Vagina (tissue), 2 donors: ENCODE data around the gene CHST11. TPM values are rescaled to one million over a fixed set of nuclear protein-coding genes. Genes with fewer than 3 reads are reported as not detected.

Experiments used
- DNase-seq, 2 donors: peaks; one replicate each; pipeline ENCODE4 v3.0.0-alpha.2; 2017; ENCODE audit errors: extremely low spot score in 2 of 2
- H3K27ac ChIP-seq: fragments of 200-600 bp; sonication (generic); one replicate; pipeline ENCODE4 v1.5.1; 2019
- H3K27me3 ChIP-seq: fragments of 200-600 bp; sonication (generic); one replicate; pipeline ENCODE4 v1.5.1; 2019
- H3K36me3 ChIP-seq, 2 donors: fragments of 200-600 bp; sonication (generic); one replicate each; pipeline ENCODE4 v1.5.1; 2017 to 2019
- H3K4me1 ChIP-seq: fragments of 200-600 bp; sonication (generic); one replicate; pipeline ENCODE4 v1.5.1; 2019
- H3K4me3 ChIP-seq, 2 donors: fragments of 200-600 bp; sonication (generic); 1 replicate in 1 of 2; 2 replicates in 1 of 2; pipeline ENCODE4 v1.5.1; 2016 to 2019
- H3K9me3 ChIP-seq: fragments of 200-600 bp; sonication (generic); one replicate; pipeline ENCODE4 v1.5.1; 2019
- POLR2A ChIP-seq, 2 donors: fragments of 450-650 bp; IDR thresholded peaks; one replicate each; pipeline ENCODE4 v1.6.1; 2017; ENCODE audit warnings: antibody characterized with exemption in 2 of 2, mild to moderate bottlenecking in 2 of 2, moderate library complexity in 2 of 2
- POLR2AphosphoS5 ChIP-seq, 2 donors: sonication (generic); formaldehyde crosslinking; IDR thresholded peaks; one replicate each; pipeline ENCODE4 v1.9.0; 2017; ENCODE audit warnings: antibody characterized with exemption in 2 of 2, mild to moderate bottlenecking in 2 of 2, low read depth in 1 of 2; ENCODE audit not compliant: insufficient read depth in 1 of 2
- intact Hi-C: fragments of 100-400 bp; cut with DNase I; formaldehyde crosslinking; loops from one replicate; pipeline ENCODE4 v1.15.1; 2023
- microRNA-seq: library from miRNA; unstranded; fragments of <30 nt; microRNA quantifications from one replicate; pipeline ENCODE4, GENCODE V29; 2017; ENCODE audit warnings: borderline number of aligned reads, borderline replicate concordance
- small RNA-seq: library from RNA; depleted of rRNA; stranded (forward); fragments of <200 nt; gene quantifications from one replicate; pipeline ENCODE3, GENCODE V24; 2016
- total RNA-seq: library from RNA; depleted of rRNA; stranded (reverse); fragments of >200 nt; gene quantifications from one replicate; pipeline ENCODE4 v1.2.3, GENCODE V29; 2016
- TF ChIP-seq, protein P1 (sequence below), 3 experiments: fragments of 450-650 bp in 2 of 3; fragments of 200-600 bp in 1 of 3; sonication (generic) in 1 of 3; IDR thresholded peaks; one replicate each; pipeline ENCODE4 v1.5.1; 2017 to 2019; ENCODE audit warnings: antibody characterized with exemption in 3 of 3, mild to moderate bottlenecking in 2 of 3, moderate library complexity in 2 of 3

The CHST11 gene
- total RNA-seq, 1 donor from 2014 or later: 40.0 TPM

- H3K27ac ChIP-seq: no peak overlapping the region
- intact Hi-C loops: no loop called here
Observed at GRCh38 chr12:104809706-104810385, 353.1 kb downstream of the CHST11 start.

More at GRCh38 chr12:104809706-104810385, 353.1 kb downstream of the CHST11 start:
- H3K36me3 ChIP-seq: no peaks in the 10 kb centered on the region
- H3K4me3 ChIP-seq: no peak overlapping the region
- TF ChIP-seq POLR2AphosphoS5 (IDR thresholded peaks at IDR 0.05; ENCODE audit: insufficient read depth in 1 of 2, low read depth in 1 of 2) (no peak), POLR2A (IDR thresholded peaks at IDR 0.05) (no peak)
- TF ChIP-seq, protein P1, sequence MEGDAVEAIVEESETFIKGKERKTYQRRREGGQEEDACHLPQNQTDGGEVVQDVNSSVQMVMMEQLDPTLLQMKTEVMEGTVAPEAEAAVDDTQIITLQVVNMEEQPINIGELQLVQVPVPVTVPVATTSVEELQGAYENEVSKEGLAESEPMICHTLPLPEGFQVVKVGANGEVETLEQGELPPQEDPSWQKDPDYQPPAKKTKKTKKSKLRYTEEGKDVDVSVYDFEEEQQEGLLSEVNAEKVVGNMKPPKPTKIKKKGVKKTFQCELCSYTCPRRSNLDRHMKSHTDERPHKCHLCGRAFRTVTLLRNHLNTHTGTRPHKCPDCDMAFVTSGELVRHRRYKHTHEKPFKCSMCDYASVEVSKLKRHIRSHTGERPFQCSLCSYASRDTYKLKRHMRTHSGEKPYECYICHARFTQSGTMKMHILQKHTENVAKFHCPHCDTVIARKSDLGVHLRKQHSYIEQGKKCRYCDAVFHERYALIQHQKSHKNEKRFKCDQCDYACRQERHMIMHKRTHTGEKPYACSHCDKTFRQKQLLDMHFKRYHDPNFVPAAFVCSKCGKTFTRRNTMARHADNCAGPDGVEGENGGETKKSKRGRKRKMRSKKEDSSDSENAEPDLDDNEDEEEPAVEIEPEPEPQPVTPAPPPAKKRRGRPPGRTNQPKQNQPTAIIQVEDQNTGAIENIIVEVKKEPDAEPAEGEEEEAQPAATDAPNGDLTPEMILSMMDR (IDR thresholded peaks at IDR 0.05): no peak
- no peaks in the 10 kb centered on the region for H3K27me3 ChIP-seq
- no peaks in the 10 kb centered on the region for H3K4me1 ChIP-seq
- DNase-seq: no peak
- no peaks in the 10 kb centered on the region for H3K9me3 ChIP-seq

Small RNA genes within 50 kb of the gene (microRNA-seq; reads per million reads assigned to microRNA genes)
- gene MIR3922: not detected

Small RNA genes within 50 kb of the gene (small RNA-seq; reads per million reads assigned to genes)
- not detected for gene MIR3922

Other genes starting within 250 kb of the CHST11 start
- gene TXNRD1, start 241.2 kb upstream of the CHST11 start, total RNA-seq: 144 TPM
- 9.1 TPM for gene EID3, start 153.2 kb upstream of the CHST11 start, total RNA-seq